B cell (primary cell): ENCODE data around the gene DCDC1. TPM values are rescaled to one million over a fixed set of nuclear protein-coding genes. Genes with fewer than 3 reads are reported as not detected.

Source experiments
- ATAC-seq: fragments of 200-7000 bp; cut with Tn5 transposase; one replicate; pipeline ENCODE4 v1.10.0; 2021; ENCODE audit warnings: low read depth, mild to moderate bottlenecking, moderate number of reproducible peaks, moderate library complexity
- CTCF ChIA-PET: fragments of 350-600 bp; sonication (Branson Sonifier 250); formaldehyde crosslinking; loops from one replicate; lab custom pipeline; 2021; ENCODE audit warnings: antibody characterized with exemption, inconsistent platforms; lab: Charles Lee
- POLR2A ChIA-PET: fragments of 350-600 bp; sonication (Branson Sonifier 250); formaldehyde crosslinking; loops from one replicate; lab custom pipeline; 2021; ENCODE audit warnings: antibody characterized with exemption; lab: Charles Lee
- DNase-seq: peaks from one replicate; pipeline ENCODE4 v3.0.0; 2013
- H2AFZ ChIP-seq: 2 replicates; pipeline ENCODE4 v1.6.1; 2012; ENCODE audit warnings: mild to moderate bottlenecking, low read depth, low read length; ENCODE audit not compliant: insufficient read depth, poor library complexity, severe bottlenecking
- H3K27ac ChIP-seq, 2 donors: 1 replicate in 1 of 2; 2 replicates in 1 of 2; pipeline ENCODE4 v1.5.1; 2012 to 2013; ENCODE audit warnings: low read length in 2 of 2, mild to moderate bottlenecking in 2 of 2, moderate library complexity in 1 of 2
- H3K27me3 ChIP-seq, 4 experiments: fragments of 200-600 bp in 1 of 4; sonication (generic) in 1 of 4; replicated peaks in 1 of 4; 1 replicate in 2 of 4; 2 replicates in 2 of 4; pipeline versions ENCODE4 v1.6.1 to v1.7.0; 2013 to 2016; ENCODE audit warnings: low read length in 3 of 4, mild to moderate bottlenecking in 2 of 4, mixed read lengths in 1 of 4, moderate library complexity in 1 of 4; ENCODE audit not compliant: insufficient read depth in 4 of 4, control insufficient read depth in 3 of 4; ENCODE audit errors: control extremely low read depth in 1 of 4
- H3K36me3 ChIP-seq, 2 experiments: replicated peaks in 1 of 2; 1 replicate in 1 of 2; 2 replicates in 1 of 2; pipeline versions ENCODE4 v1.6.1 to v1.7.1; 2013; ENCODE audit warnings: low read length in 1 of 2; ENCODE audit not compliant: insufficient read depth in 2 of 2, control insufficient read depth in 1 of 2; ENCODE audit errors: control extremely low read depth in 1 of 2, extremely low read depth in 1 of 2
- H3K4me1 ChIP-seq, 2 donors: fragments of 200-600 bp in 1 of 2; sonication (generic) in 1 of 2; 1 replicate in 1 of 2; 2 replicates in 1 of 2; pipeline versions ENCODE4 v1.5.1 to v1.6.1; 2013 to 2017; ENCODE audit warnings: low read length in 2 of 2; ENCODE audit not compliant: control insufficient read depth in 2 of 2, insufficient read depth in 2 of 2
- H3K4me2 ChIP-seq: replicated peaks from 2 replicates; pipeline ENCODE3; 2012; ENCODE audit warnings: mild to moderate bottlenecking, low read depth, low read length; ENCODE audit not compliant: poor library complexity, severe bottlenecking
- H3K4me3 ChIP-seq, 5 experiments: fragments of 200-600 bp in 1 of 5; sonication (generic) in 1 of 5; 1 replicate in 3 of 5; 2 replicates in 2 of 5; pipeline versions ENCODE4 v1.5.1 to v1.7.0; 2011 to 2016; ENCODE audit warnings: low read length in 4 of 5, mild to moderate bottlenecking in 4 of 5, low read depth in 2 of 5, control low read depth in 1 of 5, moderate library complexity in 1 of 5; ENCODE audit not compliant: insufficient read depth in 1 of 5; ENCODE audit errors: control extremely low read depth in 1 of 5, extremely low read depth in 1 of 5
- H3K79me2 ChIP-seq: fragments of 200-600 bp; sonication (generic); one replicate; pipeline ENCODE4 v1.6.0; 2016; ENCODE audit warnings: low read length; ENCODE audit not compliant: control insufficient read depth, insufficient read depth
- H3K9ac ChIP-seq: fragments of 200-600 bp; sonication (generic); 2 replicates; pipeline ENCODE4 v1.6.1; 2017; ENCODE audit warnings: mild to moderate bottlenecking, low read length, moderate library complexity
- H3K9me3 ChIP-seq, 3 donors: one replicate each; pipeline versions ENCODE4 v1.6.1 to v1.7.1; 2013; ENCODE audit warnings: low read length in 2 of 3; ENCODE audit not compliant: control insufficient read depth in 2 of 3, insufficient read depth in 1 of 3; ENCODE audit errors: control extremely low read depth in 1 of 3
- H4K20me1 ChIP-seq: 2 replicates; pipeline ENCODE4 v1.6.0; 2012; ENCODE audit warnings: mild to moderate bottlenecking, low read length; ENCODE audit not compliant: insufficient read depth, control insufficient read depth, poor library complexity, severe bottlenecking
- H3K27ac Mint-ChIP-seq: one replicate; pipeline ENCODE4 v1.8.0; 2021; ENCODE audit warnings: mixed read lengths
- H3K27me3 Mint-ChIP-seq: one replicate; pipeline ENCODE4 v1.8.0; 2021; ENCODE audit warnings: mixed read lengths
- H3K4me1 Mint-ChIP-seq: one replicate; pipeline ENCODE4 v1.8.0; 2021; ENCODE audit warnings: mixed read lengths
- H3K4me3 Mint-ChIP-seq: one replicate; pipeline ENCODE4 v1.8.0; 2021; ENCODE audit warnings: mixed read lengths
- H3K9me3 Mint-ChIP-seq: one replicate; pipeline ENCODE4 v1.8.0; 2022; ENCODE audit warnings: mixed read lengths; ENCODE audit not compliant: insufficient read depth
- EZH2 ChIP-seq: IDR thresholded peaks from 2 replicates; pipeline ENCODE4 v1.6.1; 2012; ENCODE audit warnings: borderline replicate concordance, low read depth, mild to moderate bottlenecking, moderate library complexity, low read length; ENCODE audit not compliant: insufficient read depth, poor library complexity, severe bottlenecking
- WGBS: methylation state at CpG from one replicate; pipeline ENCODE4 v1.1.5; 2013; ENCODE audit warnings: missing lambda C conversion rate; ENCODE audit not compliant: insufficient coverage; 5-methylcytosine and 5-hydroxymethylcytosine counted together
- intact Hi-C: fragments of 100-400 bp; cut with micrococcal nuclease; formaldehyde crosslinking; loops from one replicate; pipeline ENCODE4 v1.10.0; 2022
- polyA plus RNA-seq: library from polyadenylated mRNA; depleted of rRNA; stranded (reverse); fragments of >200 nt; gene quantifications from 2 replicates; pipeline ENCODE4 v1.2.3, GENCODE V29; 2012
- total RNA-seq, 2 donors: library from RNA; stranded (reverse); fragments of 120-200 nt in 1 of 2; gene quantifications; 1 replicate in 1 of 2; 2 replicates in 1 of 2; pipeline versions ENCODE4 v1.2.3 to v1.2.4, GENCODE V29; 2013 to 2022
- TF ChIP-seq, protein P1 (sequence below): fragments of 200-600 bp; IDR thresholded peaks from one replicate; pipeline ENCODE4 v1.8.0; 2022; ENCODE audit warnings: antibody characterized with exemption, mild to moderate bottlenecking

Gene DCDC1
- total and polyA plus RNA-seq, 2 donors (not counting 1 experiment from before 2014, with no cell fraction given), result not detected

DNA sequence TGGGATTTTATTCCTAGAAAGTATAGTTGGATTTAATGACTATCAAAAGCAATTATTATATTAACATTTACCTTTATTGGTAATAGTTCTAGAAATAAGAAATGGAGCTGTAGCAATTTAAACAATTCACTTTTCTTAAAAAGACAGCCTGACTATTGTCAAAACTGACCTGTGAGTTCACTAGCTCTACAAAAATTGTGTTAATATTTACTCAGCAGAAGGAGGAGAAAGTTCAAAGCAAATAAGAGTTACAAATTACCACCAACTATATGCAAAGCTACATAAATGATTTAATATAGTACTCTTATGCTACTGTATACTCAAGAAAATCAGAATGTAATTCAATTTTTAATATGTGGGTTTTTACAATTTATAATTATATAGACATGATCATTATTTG lies 310.0 kb downstream of the DCDC1 start:
- no peak overlapping the region for H3K27ac Mint-ChIP-seq
- H3K79me2 ChIP-seq, result no peaks in the 10 kb centered on the region
- no peaks in the 10 kb centered on the region for H3K27me3 ChIP-seq
- H3K4me2 ChIP-seq, result no peak overlapping the region
- no peak overlapping the region for H3K4me3 Mint-ChIP-seq
- H3K27ac ChIP-seq, result no peak overlapping the region
- CTCF ChIA-PET, result no interaction called here
- no peak for TF ChIP-seq EZH2
- TF ChIP-seq, protein P1, sequence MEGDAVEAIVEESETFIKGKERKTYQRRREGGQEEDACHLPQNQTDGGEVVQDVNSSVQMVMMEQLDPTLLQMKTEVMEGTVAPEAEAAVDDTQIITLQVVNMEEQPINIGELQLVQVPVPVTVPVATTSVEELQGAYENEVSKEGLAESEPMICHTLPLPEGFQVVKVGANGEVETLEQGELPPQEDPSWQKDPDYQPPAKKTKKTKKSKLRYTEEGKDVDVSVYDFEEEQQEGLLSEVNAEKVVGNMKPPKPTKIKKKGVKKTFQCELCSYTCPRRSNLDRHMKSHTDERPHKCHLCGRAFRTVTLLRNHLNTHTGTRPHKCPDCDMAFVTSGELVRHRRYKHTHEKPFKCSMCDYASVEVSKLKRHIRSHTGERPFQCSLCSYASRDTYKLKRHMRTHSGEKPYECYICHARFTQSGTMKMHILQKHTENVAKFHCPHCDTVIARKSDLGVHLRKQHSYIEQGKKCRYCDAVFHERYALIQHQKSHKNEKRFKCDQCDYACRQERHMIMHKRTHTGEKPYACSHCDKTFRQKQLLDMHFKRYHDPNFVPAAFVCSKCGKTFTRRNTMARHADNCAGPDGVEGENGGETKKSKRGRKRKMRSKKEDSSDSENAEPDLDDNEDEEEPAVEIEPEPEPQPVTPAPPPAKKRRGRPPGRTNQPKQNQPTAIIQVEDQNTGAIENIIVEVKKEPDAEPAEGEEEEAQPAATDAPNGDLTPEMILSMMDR, result no peak
- POLR2A ChIA-PET, result no interaction called here
- ATAC-seq (no peak), DNase-seq (no peak)
- H3K9me3 ChIP-seq, result no peaks in the 10 kb centered on the region
- no peaks in the 10 kb centered on the region for H4K20me1 ChIP-seq
- H3K4me3 ChIP-seq, result no peak overlapping the region
- no peak overlapping the region for H3K9ac ChIP-seq
- H3K4me1 Mint-ChIP-seq, result no peaks in the 10 kb centered on the region
- no peaks in the 10 kb centered on the region for H3K36me3 ChIP-seq
- H2AFZ ChIP-seq, result no peak overlapping the region
- H3K9me3 Mint-ChIP-seq, result no peaks in the 10 kb centered on the region
- H3K27me3 Mint-ChIP-seq, result no peaks in the 10 kb centered on the region
- no peaks in the 10 kb centered on the region for H3K4me1 ChIP-seq
- intact Hi-C loops, result no loop called here

DNA sequence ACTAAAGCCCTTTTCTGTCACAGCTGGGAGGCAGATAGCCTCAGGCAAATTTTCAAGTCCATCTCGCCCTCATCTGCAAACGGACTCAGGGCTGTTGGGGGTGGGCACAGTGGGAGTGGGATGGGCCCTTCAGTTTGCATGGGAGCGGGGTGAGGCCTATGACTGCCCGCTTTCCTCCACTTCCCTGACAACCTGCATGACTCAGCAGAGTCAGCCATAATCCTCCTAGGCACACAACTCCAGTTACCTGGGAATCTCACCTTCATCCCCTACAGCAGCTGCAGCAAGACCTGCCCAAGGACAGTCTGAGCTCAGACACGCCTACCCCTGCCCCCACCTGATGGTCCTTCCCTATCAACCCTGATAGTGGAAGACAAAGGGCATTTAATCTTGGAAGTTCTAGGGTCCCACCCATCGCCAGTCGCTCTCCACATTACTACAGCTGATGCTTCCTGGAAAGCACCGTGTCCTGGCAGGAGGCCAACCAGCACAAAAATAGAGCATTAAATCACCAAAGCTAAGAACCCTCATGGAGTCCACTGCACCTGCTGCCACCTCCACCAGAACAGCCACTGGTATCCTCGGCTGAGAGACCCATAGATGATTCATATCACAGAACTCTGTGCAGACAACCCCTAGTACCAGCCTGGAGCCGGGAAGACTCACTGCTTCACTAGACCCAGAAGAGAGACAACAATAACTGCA lies 319.3 kb downstream of the DCDC1 start:
- Histone ChIP-seq H4K20me1 (no peaks in the 10 kb centered on the region), H3K4me1 (no peaks in the 10 kb centered on the region), H2AFZ (no peak overlapping the region), H3K27me3 (no peaks in the 10 kb centered on the region), H3K9ac (no peak overlapping the region), H3K4me3 (no peak overlapping the region), H3K4me2 (no peak overlapping the region), H3K36me3 (no peaks in the 10 kb centered on the region), H3K79me2 (no peaks in the 10 kb centered on the region), H3K9me3 (peaks cover 0 to 12% (median 0%) of the 10 kb centered on the region in 3 donors), H3K27ac (no peak overlapping the region)
- DNase-seq (no peak), ATAC-seq (no peak)
- H3K4me1 Mint-ChIP-seq, result no peaks in the 10 kb centered on the region
- 66% methylated on average over 5 of the region's 10 CpGs for WGBS
- H3K4me3 Mint-ChIP-seq, result no peak overlapping the region
- H3K9me3 Mint-ChIP-seq, result no peaks in the 10 kb centered on the region
- TF ChIP-seq, protein P1, result no peak
- intact Hi-C loops, result no loop called here
- ChIA-PET CTCF (no interaction called here), POLR2A (no interaction called here)
- H3K27ac Mint-ChIP-seq, result no peak overlapping the region
- no peaks in the 10 kb centered on the region for H3K27me3 Mint-ChIP-seq
